Measurements from ENCODE around the gene CHCT1.
"Not testable (repeated sequence)": the region's sequence is repeated elsewhere in the genome, so short reads cannot be mapped to it uniquely, and the experiment has no call there.

CHCT1 gene

GRCh38 chr17:60426596-60426995 is 4.3 kb downstream of the CHCT1 start:
- no peaks in the 10 kb centered on the region for H3K27me3 ChIP-seq (replicated peaks; ENCODE audit: control insufficient read depth, insufficient read depth, low read length)
- no peak overlapping the region for H3K4me3 ChIP-seq (ENCODE audit: low read length)
- no peak overlapping the region for H3K9ac ChIP-seq (ENCODE audit: low read length)
- peaks cover 10% of the 10 kb centered on the region for H3K4me1 ChIP-seq (ENCODE audit: control insufficient read depth, insufficient read depth, low read length)
- H3K36me3 ChIP-seq (ENCODE audit: control insufficient read depth, insufficient read depth, low read length, severe bottlenecking): no peaks in the 10 kb centered on the region
- no peak for DNase-seq (ENCODE audit: low read depth)
- H3K9me3 ChIP-seq (ENCODE audit: control insufficient read depth, low read length): no peaks in the 10 kb centered on the region

- not testable (repeated sequence) for H3K36me3 ChIP-seq (ENCODE audit: control insufficient read depth, insufficient read depth, low read length, severe bottlenecking); H3K9ac ChIP-seq (ENCODE audit: low read length); H3K4me1 ChIP-seq (ENCODE audit: control insufficient read depth, insufficient read depth, low read length); H3K9me3 ChIP-seq (ENCODE audit: control insufficient read depth, low read length); H3K4me3 ChIP-seq (ENCODE audit: low read length); DNase-seq (ENCODE audit: low read depth); H3K27me3 ChIP-seq (replicated peaks; ENCODE audit: control insufficient read depth, insufficient read depth, low read length)
These were observed 6.2 kb downstream of the CHCT1 start for GRCh38 chr17:60428491-60428890.

- H3K9me3 ChIP-seq (ENCODE audit: control insufficient read depth, low read length); H3K4me1 ChIP-seq (ENCODE audit: control insufficient read depth, insufficient read depth, low read length); H3K9ac ChIP-seq (ENCODE audit: low read length); H3K36me3 ChIP-seq (ENCODE audit: control insufficient read depth, insufficient read depth, low read length, severe bottlenecking); H3K4me3 ChIP-seq (ENCODE audit: low read length); H3K27me3 ChIP-seq (replicated peaks; ENCODE audit: control insufficient read depth, insufficient read depth, low read length); DNase-seq (ENCODE audit: low read depth): not testable (repeated sequence)
These were observed 8.3 kb downstream of the CHCT1 start for GRCh38 chr17:60430561-60430960.

- H3K9me3 ChIP-seq (ENCODE audit: control insufficient read depth, low read length); DNase-seq (ENCODE audit: low read depth); H3K27me3 ChIP-seq (replicated peaks; ENCODE audit: control insufficient read depth, insufficient read depth, low read length); H3K36me3 ChIP-seq (ENCODE audit: control insufficient read depth, insufficient read depth, low read length, severe bottlenecking); H3K4me3 ChIP-seq (ENCODE audit: low read length); H3K4me1 ChIP-seq (ENCODE audit: control insufficient read depth, insufficient read depth, low read length); H3K9ac ChIP-seq (ENCODE audit: low read length): not testable (repeated sequence)
These were observed 11.0 kb downstream of the CHCT1 start for GRCh38 chr17:60433021-60433997.

GRCh38 chr17:60435244-60436167 is 13.2 kb downstream of the CHCT1 start:
- Histone ChIP-seq H3K4me3 (ENCODE audit: low read length) (peak overlapping the region; percentile 54), H3K36me3 (ENCODE audit: control insufficient read depth, insufficient read depth, low read length, severe bottlenecking) (no peaks in the 10 kb centered on the region), H3K9me3 (ENCODE audit: control insufficient read depth, low read length) (peaks cover 3% of the 10 kb centered on the region), H3K27me3 (replicated peaks; ENCODE audit: control insufficient read depth, insufficient read depth, low read length) (no peaks in the 10 kb centered on the region), H3K9ac (ENCODE audit: low read length) (peak overlapping the region; percentile 70), H3K4me1 (ENCODE audit: control insufficient read depth, insufficient read depth, low read length) (peaks cover 11% of the 10 kb centered on the region)
- DNase-seq (ENCODE audit: low read depth): peak; percentile 96

GRCh38 chr17:60436676-60437075 is 14.4 kb downstream of the CHCT1 start:
- no peaks in the 10 kb centered on the region for H3K27me3 ChIP-seq (replicated peaks; ENCODE audit: control insufficient read depth, insufficient read depth, low read length)
- H3K4me1 ChIP-seq (ENCODE audit: control insufficient read depth, insufficient read depth, low read length): peaks cover 11% of the 10 kb centered on the region
- DNase-seq (ENCODE audit: low read depth): no peak
- H3K4me3 ChIP-seq (ENCODE audit: low read length): no peak overlapping the region
- no peak overlapping the region for H3K9ac ChIP-seq (ENCODE audit: low read length)
- H3K9me3 ChIP-seq (ENCODE audit: control insufficient read depth, low read length): peaks cover 3% of the 10 kb centered on the region
- no peaks in the 10 kb centered on the region for H3K36me3 ChIP-seq (ENCODE audit: control insufficient read depth, insufficient read depth, low read length, severe bottlenecking)

GRCh38 chr17:60439501-60439900 is 17.2 kb downstream of the CHCT1 start:
- H3K27me3 ChIP-seq (replicated peaks; ENCODE audit: control insufficient read depth, insufficient read depth, low read length): no peaks in the 10 kb centered on the region
- peaks cover 22% of the 10 kb centered on the region for H3K4me1 ChIP-seq (ENCODE audit: control insufficient read depth, insufficient read depth, low read length)
- DNase-seq (ENCODE audit: low read depth): peak; percentile 68
- H3K36me3 ChIP-seq (ENCODE audit: control insufficient read depth, insufficient read depth, low read length, severe bottlenecking): no peaks in the 10 kb centered on the region
- H3K9ac ChIP-seq (ENCODE audit: low read length): peak overlapping the region; percentile 49
- no peak overlapping the region for H3K4me3 ChIP-seq (ENCODE audit: low read length)
- H3K9me3 ChIP-seq (ENCODE audit: control insufficient read depth, low read length): no peaks in the 10 kb centered on the region

GRCh38 chr17:60442271-60443173 is 20.2 kb downstream of the CHCT1 start:
- Histone ChIP-seq H3K9ac (ENCODE audit: low read length) (no peak overlapping the region), H3K36me3 (ENCODE audit: control insufficient read depth, insufficient read depth, low read length, severe bottlenecking) (peaks cover 22% of the 10 kb centered on the region), H3K9me3 (ENCODE audit: control insufficient read depth, low read length) (no peaks in the 10 kb centered on the region), H3K27me3 (replicated peaks; ENCODE audit: control insufficient read depth, insufficient read depth, low read length) (no peaks in the 10 kb centered on the region), H3K4me3 (ENCODE audit: low read length) (no peak overlapping the region), H3K4me1 (ENCODE audit: control insufficient read depth, insufficient read depth, low read length) (peaks cover 21% of the 10 kb centered on the region)
- DNase-seq (ENCODE audit: low read depth): peak; percentile 46

GRCh38 chr17:60443713-60444112 is 21.4 kb downstream of the CHCT1 start:
- Histone ChIP-seq H3K27me3 (replicated peaks; ENCODE audit: control insufficient read depth, insufficient read depth, low read length) (no peaks in the 10 kb centered on the region), H3K36me3 (ENCODE audit: control insufficient read depth, insufficient read depth, low read length, severe bottlenecking) (peaks cover 34% of the 10 kb centered on the region), H3K9ac (ENCODE audit: low read length) (no peak overlapping the region), H3K4me3 (ENCODE audit: low read length) (no peak overlapping the region), H3K9me3 (ENCODE audit: control insufficient read depth, low read length) (no peaks in the 10 kb centered on the region), H3K4me1 (ENCODE audit: control insufficient read depth, insufficient read depth, low read length) (peaks cover 21% of the 10 kb centered on the region)
- no peak for DNase-seq (ENCODE audit: low read depth)

- H3K9ac ChIP-seq (ENCODE audit: low read length): no peak overlapping the region
- H3K9me3 ChIP-seq (ENCODE audit: control insufficient read depth, low read length): no peaks in the 10 kb centered on the region
- H3K4me3 ChIP-seq (ENCODE audit: low read length): no peak overlapping the region
- H3K36me3 ChIP-seq (ENCODE audit: control insufficient read depth, insufficient read depth, low read length, severe bottlenecking): peaks cover 43% of the 10 kb centered on the region
- H3K4me1 ChIP-seq (ENCODE audit: control insufficient read depth, insufficient read depth, low read length): peaks cover 14% of the 10 kb centered on the region
- DNase-seq (ENCODE audit: low read depth): no peak
- H3K27me3 ChIP-seq (replicated peaks; ENCODE audit: control insufficient read depth, insufficient read depth, low read length): no peaks in the 10 kb centered on the region
These were observed 22.9 kb downstream of the CHCT1 start for GRCh38 chr17:60445144-60445543.

Data from adipocyte (in vitro differentiated cells).